Caco-2 (cell line): Measurements from ENCODE around the gene MX2. TPM values are rescaled to one million over a fixed set of nuclear protein-coding genes. Genes with fewer than 3 reads are reported as not detected.
A peak's percentile ranks its signal among the peaks of the same experiment; 100 is the strongest.
"Not testable (repeated sequence)": the region's sequence is repeated elsewhere in the genome, so short reads cannot be mapped to it uniquely, and the experiment has no call there.

Experiments
- Bru-seq: library from RNA; stranded (reverse); fragments of 400-500 nt; gene quantifications from one replicate; lab custom pipeline; 2021; lab: Mats Ljungman, UMichigan
- BruChase-seq, 2 experiments: library from RNA; stranded (reverse); fragments of 400-500 nt; gene quantifications; one replicate each; lab custom pipeline; 2021; lab: Mats Ljungman, UMichigan
- BruUV-seq: library from RNA; stranded (reverse); fragments of 400-500 nt; replicated peaks from 2 replicates; lab custom pipeline; 2021; lab: Mats Ljungman, UMichigan
- CTCF ChIA-PET: fragments of 300-600 bp; sonication (Branson Sonifier 250); formaldehyde crosslinking; loops from one replicate; lab custom pipeline; 2022; ENCODE audit warnings: antibody characterized with exemption; lab: Charles Lee
- POLR2A ChIA-PET: fragments of 300-600 bp; sonication (Branson Sonifier 250); formaldehyde crosslinking; loops from one replicate; lab custom pipeline; 2022; ENCODE audit warnings: antibody characterized with exemption; lab: Charles Lee
- DNase-seq, 2 experiments: peaks; one replicate each; pipeline versions ENCODE4 v3.0.0 to v3.0.0-alpha.2; 2020 to 2022
- H3K27me3 ChIP-seq: replicated peaks from 2 replicates; pipeline ENCODE4 v1.6.0; 2011; ENCODE audit warnings: low read length; ENCODE audit not compliant: control insufficient read depth, insufficient read depth
- H3K36me3 ChIP-seq: 2 replicates; pipeline ENCODE4 v1.5.1; 2011; ENCODE audit warnings: low read length; ENCODE audit not compliant: control insufficient read depth, insufficient read depth
- H3K4me1 ChIP-seq: fragments of 250-450 bp; sonication (Bioruptor Pico); 2 replicates; pipeline ENCODE4 v1.5.1; 2020; ENCODE audit warnings: mild to moderate bottlenecking
- H3K4me3 ChIP-seq: 2 replicates; pipeline ENCODE4 v1.5.1; 2011; ENCODE audit warnings: low read depth, mild to moderate bottlenecking, control low read depth, low read length
- H3K9me3 ChIP-seq: fragments of 250-450 bp; sonication (Bioruptor Pico); 2 replicates; pipeline ENCODE4 v1.5.1; 2020; ENCODE audit warnings: mild to moderate bottlenecking, moderate library complexity
- H3K27ac Mint-ChIP-seq: one replicate; pipeline ENCODE4 v1.8.0; 2022; ENCODE audit warnings: mixed read lengths; ENCODE audit not compliant: unreplicated experiment
- H3K27me3 Mint-ChIP-seq: one replicate; pipeline ENCODE4 v1.8.0; 2022; ENCODE audit warnings: mixed read lengths; ENCODE audit not compliant: insufficient read depth, unreplicated experiment
- H3K36me3 Mint-ChIP-seq: one replicate; pipeline ENCODE4 v1.8.0; 2022; ENCODE audit warnings: mild to moderate bottlenecking, mixed read lengths; ENCODE audit not compliant: insufficient read depth, unreplicated experiment
- H3K4me1 Mint-ChIP-seq: one replicate; pipeline ENCODE4 v1.8.0; 2022; ENCODE audit warnings: low read depth, mixed read lengths; ENCODE audit not compliant: unreplicated experiment
- H3K4me3 Mint-ChIP-seq: one replicate; pipeline ENCODE4 v1.8.0; 2022; ENCODE audit warnings: mild to moderate bottlenecking, moderate library complexity, mixed read lengths; ENCODE audit not compliant: unreplicated experiment
- H3K9me3 Mint-ChIP-seq: one replicate; pipeline ENCODE4 v1.8.0; 2022; ENCODE audit warnings: mixed read lengths; ENCODE audit not compliant: unreplicated experiment
- intact Hi-C: fragments of 100-400 bp; cut with micrococcal nuclease; formaldehyde crosslinking; loops from one replicate; pipeline ENCODE4 v1.10.0; 2022; ENCODE audit not compliant: unreplicated experiment
- long read RNA-seq: library from polyadenylated mRNA; stranded (forward); transcript quantifications from one replicate; pipeline ENCODE4 v2.0.0, GENCODE V29; 2022
- total RNA-seq: library from RNA; stranded (reverse); gene quantifications from 2 replicates; pipeline ENCODE4 v1.2.3, GENCODE V29; 2022
- TF ChIP-seq, protein P1 (sequence below), 2 experiments: fragments of 200-600 bp in 1 of 2; IDR thresholded peaks; 1 replicate in 1 of 2; 2 replicates in 1 of 2; pipeline versions ENCODE4 v1.5.1 to v1.8.0; 2011 to 2022; ENCODE audit warnings: antibody characterized with exemption in 1 of 2, control low read depth in 1 of 2, inconsistent platforms in 1 of 2, low read depth in 1 of 2, low read length in 1 of 2, mild to moderate bottlenecking in 1 of 2, moderate library complexity in 1 of 2; ENCODE audit not compliant: insufficient read depth in 1 of 2, severe bottlenecking in 1 of 2, unreplicated experiment in 1 of 2

Gene MX2, protein sequence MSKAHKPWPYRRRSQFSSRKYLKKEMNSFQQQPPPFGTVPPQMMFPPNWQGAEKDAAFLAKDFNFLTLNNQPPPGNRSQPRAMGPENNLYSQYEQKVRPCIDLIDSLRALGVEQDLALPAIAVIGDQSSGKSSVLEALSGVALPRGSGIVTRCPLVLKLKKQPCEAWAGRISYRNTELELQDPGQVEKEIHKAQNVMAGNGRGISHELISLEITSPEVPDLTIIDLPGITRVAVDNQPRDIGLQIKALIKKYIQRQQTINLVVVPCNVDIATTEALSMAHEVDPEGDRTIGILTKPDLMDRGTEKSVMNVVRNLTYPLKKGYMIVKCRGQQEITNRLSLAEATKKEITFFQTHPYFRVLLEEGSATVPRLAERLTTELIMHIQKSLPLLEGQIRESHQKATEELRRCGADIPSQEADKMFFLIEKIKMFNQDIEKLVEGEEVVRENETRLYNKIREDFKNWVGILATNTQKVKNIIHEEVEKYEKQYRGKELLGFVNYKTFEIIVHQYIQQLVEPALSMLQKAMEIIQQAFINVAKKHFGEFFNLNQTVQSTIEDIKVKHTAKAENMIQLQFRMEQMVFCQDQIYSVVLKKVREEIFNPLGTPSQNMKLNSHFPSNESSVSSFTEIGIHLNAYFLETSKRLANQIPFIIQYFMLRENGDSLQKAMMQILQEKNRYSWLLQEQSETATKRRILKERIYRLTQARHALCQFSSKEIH
- 0.63 and 0.84 TPM in 2 replicates for total RNA-seq
- percentile 26 among the genes with signal in this experiment for Bru-seq, nascent RNA
- BruChase-seq, experiment 1, labeled RNA remaining after a 2-hour chase = percentile 32 among the genes with signal in this experiment
- percentile 37 among the genes with signal in this experiment for BruChase-seq, experiment 2, labeled RNA remaining after a 6-hour chase
- long read RNA-seq = 0 reads

DNA sequence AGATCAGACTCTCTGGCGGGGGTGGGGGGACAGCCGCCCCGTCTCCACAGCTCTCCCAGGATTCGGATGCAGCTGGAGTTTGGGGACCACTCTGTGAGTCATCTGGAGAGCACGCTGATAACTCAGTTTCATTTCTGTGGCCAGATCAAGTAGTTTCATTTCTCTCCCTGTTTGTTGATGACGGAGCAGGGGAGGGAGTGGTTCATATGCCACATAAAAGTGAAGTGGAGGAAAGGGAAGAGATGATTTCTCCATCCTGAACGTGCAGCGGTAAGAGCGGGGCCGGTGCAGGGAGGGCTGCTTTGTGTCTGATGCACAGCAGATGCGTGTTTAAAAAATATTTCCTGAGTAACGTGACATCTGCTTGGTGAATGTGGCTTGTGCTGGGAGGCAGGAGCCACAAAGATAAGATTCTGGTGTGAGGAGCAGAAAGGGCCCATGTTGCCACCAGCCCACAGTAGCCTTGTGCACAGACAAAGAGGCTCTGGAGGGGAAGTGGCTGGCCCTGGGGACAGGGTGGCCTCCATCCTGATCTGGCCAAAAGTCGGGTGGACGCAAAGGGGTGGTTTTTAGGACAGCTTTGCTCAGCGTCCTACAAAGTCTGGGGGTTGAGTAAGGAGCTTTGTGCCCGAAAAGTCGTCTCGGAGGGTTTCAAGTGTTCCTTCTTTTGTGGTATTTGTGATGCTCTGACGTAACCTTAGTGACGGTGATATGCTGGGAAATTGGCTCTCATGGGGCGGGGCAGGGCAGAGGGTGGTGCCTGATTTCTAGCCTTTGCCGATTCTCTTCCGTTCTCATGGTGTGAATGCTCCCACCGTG, at the start of gene MX2:
TSS of gene MX2 (plus strand) at position 242 of the 819 bp plus-strand sequence. CDS start 14,880 bp downstream, outside the sequence.
- BruUV-seq = no TSS peak
- Mint-ChIP-seq H3K27ac (no peak within 1 kb of the TSS), H3K9me3 (no peaks in the 10 kb centered on the region), H3K27me3 (no peaks in the 10 kb centered on the region), H3K4me1 (peaks cover 18% of the 10 kb centered on the region), H3K4me3 (no peak within 1 kb of the TSS), H3K36me3 (peaks cover 6% of the 10 kb centered on the region)
- TF ChIP-seq, protein P1, sequence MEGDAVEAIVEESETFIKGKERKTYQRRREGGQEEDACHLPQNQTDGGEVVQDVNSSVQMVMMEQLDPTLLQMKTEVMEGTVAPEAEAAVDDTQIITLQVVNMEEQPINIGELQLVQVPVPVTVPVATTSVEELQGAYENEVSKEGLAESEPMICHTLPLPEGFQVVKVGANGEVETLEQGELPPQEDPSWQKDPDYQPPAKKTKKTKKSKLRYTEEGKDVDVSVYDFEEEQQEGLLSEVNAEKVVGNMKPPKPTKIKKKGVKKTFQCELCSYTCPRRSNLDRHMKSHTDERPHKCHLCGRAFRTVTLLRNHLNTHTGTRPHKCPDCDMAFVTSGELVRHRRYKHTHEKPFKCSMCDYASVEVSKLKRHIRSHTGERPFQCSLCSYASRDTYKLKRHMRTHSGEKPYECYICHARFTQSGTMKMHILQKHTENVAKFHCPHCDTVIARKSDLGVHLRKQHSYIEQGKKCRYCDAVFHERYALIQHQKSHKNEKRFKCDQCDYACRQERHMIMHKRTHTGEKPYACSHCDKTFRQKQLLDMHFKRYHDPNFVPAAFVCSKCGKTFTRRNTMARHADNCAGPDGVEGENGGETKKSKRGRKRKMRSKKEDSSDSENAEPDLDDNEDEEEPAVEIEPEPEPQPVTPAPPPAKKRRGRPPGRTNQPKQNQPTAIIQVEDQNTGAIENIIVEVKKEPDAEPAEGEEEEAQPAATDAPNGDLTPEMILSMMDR (IDR thresholded peaks at IDR 0.05; ENCODE audit: insufficient read depth in 1 of 2, low read depth in 1 of 2, low read length in 1 of 2, severe bottlenecking in 1 of 2, unreplicated experiment in 1 of 2) = no peak
- H3K9me3 ChIP-seq = no peaks in the 10 kb centered on the region
- H3K4me1 ChIP-seq = peaks cover 18% of the 10 kb centered on the region
- H3K27me3 ChIP-seq = no peaks in the 10 kb centered on the region
- H3K4me3 ChIP-seq = no peak within 1 kb of the TSS
- intact Hi-C loops = no loop called here
- ChIA-PET POLR2A (no interaction called here), CTCF (no interaction called here)
- H3K36me3 ChIP-seq = no peaks in the 10 kb centered on the region
- DNase-seq = no peak

DNA sequence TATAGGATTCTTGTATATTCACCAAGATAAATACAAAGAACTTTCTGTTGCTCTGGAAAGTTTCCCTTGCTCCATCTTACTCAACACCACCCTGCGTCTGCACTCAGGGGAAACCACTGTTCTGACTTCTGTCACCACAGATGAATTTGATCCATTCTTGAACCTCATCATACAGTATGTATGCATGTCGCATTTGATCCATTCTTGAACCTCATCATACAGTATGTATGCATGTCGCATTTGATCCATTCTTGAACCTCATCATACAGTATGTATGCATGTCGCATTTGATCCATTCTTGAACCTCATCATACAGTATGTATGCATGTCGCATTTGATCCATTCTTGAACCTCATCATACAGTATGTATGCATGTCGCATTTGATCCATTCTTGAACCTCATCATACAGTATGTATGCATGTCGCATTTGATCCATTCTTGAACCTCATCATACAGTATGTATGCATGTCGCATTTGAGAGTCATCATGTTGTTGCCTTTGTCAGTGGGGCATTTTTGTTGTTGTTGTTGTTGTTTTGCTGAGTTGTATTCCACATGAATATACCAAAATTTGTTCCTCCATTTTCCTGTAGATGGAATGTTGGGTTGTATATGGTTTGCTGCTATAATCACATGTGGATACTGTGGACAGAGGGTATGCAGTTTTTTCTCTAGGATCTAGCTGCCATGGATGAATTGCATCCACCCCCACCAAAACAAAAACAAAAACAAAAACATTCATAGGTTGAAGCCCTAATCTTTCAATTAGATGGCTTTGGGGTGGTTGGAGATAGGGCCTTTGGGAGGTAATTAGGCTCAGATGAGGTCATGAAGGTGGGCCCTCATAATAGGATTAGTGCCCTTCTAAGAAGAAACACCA, 48.3 kb upstream of the MX2 start:
- H3K4me3 ChIP-seq, intact Hi-C loops, H3K27me3 Mint-ChIP-seq, H3K36me3 Mint-ChIP-seq, H3K27me3 ChIP-seq, H3K4me3 Mint-ChIP-seq, POLR2A ChIA-PET, H3K4me1 Mint-ChIP-seq, H3K27ac Mint-ChIP-seq, CTCF ChIA-PET, H3K9me3 Mint-ChIP-seq, H3K9me3 ChIP-seq, BruUV-seq, DNase-seq, H3K36me3 ChIP-seq: not testable (repeated sequence)
- peaks cover 13% of the 10 kb centered on the region; the same call in 1 of the 2 replicates for H3K4me1 ChIP-seq

DNA sequence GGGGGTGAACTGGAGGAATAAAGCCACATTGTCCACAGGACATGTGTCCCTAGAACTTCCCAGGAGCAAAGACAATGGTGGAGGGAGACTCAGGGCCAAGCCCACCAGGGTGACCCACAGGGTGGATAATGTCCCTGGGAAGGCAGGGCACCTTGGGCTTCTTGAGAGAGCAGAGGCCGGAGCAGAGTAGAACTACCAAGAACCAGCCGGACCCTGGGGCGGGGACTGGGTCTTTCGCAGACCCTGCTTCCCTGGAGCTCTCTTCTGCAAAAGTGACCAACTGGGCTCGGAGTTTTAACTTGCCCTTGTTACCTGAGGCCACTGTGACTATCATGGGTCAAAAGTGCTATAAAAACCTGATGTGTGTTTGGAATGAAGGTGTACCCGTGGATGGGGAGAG, 46.1 kb upstream of the MX2 start:
- ChIA-PET POLR2A (no interaction called here), CTCF (no interaction called here)
- Histone ChIP-seq H3K4me3 (peak overlapping the region; percentile 52), H3K36me3 (no peaks in the 10 kb centered on the region), H3K9me3 (no peaks in the 10 kb centered on the region), H3K27me3 (no peaks in the 10 kb centered on the region), H3K4me1 (peaks cover 29% of the 10 kb centered on the region)
- H3K36me3 Mint-ChIP-seq = no peaks in the 10 kb centered on the region
- DNase-seq = no peak
- TF ChIP-seq, protein P1 (IDR thresholded peaks at IDR 0.05; ENCODE audit: insufficient read depth in 1 of 2, low read depth in 1 of 2, low read length in 1 of 2, severe bottlenecking in 1 of 2, unreplicated experiment in 1 of 2) = no peak
- peak overlapping the region; percentile 74 for H3K4me3 Mint-ChIP-seq
- H3K4me1 Mint-ChIP-seq = peaks cover 15% of the 10 kb centered on the region
- no TSS peak for BruUV-seq
- H3K27ac Mint-ChIP-seq = peak overlapping the region; percentile 57
- no peaks in the 10 kb centered on the region for H3K9me3 Mint-ChIP-seq
- intact Hi-C loops = no loop called here
- no peaks in the 10 kb centered on the region for H3K27me3 Mint-ChIP-seq
